Cardiac muscle cell (in vitro differentiated cells and primary cell): Measurements from ENCODE around the gene FRY. TPM values are rescaled to one million over a fixed set of nuclear protein-coding genes. Genes with fewer than 3 reads are reported as not detected.

ENCODE experiments used
- DNase-seq, 2 donors: peaks; one replicate each; pipeline versions ENCODE4 v3.0.0 to v3.0.0-alpha.2; 2010 to 2017; ENCODE audit warnings: low read depth in 1 of 2, low spot score in 1 of 2
- H3K27ac ChIP-seq: fragments of 200-600 bp; sonication (generic); 2 replicates; pipeline ENCODE4 v1.5.1; 2016
- H3K27me3 ChIP-seq: fragments of 200-600 bp; sonication (generic); 2 replicates; pipeline ENCODE4 v1.6.0; 2016; ENCODE audit warnings: control low read depth
- H3K36me3 ChIP-seq: fragments of 200-600 bp; sonication (generic); 2 replicates; pipeline ENCODE4 v1.5.1; 2016; ENCODE audit warnings: control low read depth
- H3K4me1 ChIP-seq: fragments of 200-600 bp; sonication (generic); 2 replicates; pipeline ENCODE4 v1.8.1; 2017; ENCODE audit warnings: low read depth, mild to moderate bottlenecking, mixed run types
- H3K4me3 ChIP-seq: fragments of 200-600 bp; sonication (generic); 2 replicates; pipeline ENCODE4 v1.5.1; 2016; ENCODE audit warnings: mild to moderate bottlenecking
- H3K9me3 ChIP-seq: fragments of 200-600 bp; sonication (generic); 2 replicates; pipeline ENCODE4 v1.5.1; 2017; ENCODE audit warnings: low read depth, mild to moderate bottlenecking, control low read depth
- polyA plus RNA-seq: library from polyadenylated mRNA; unstranded; fragments of >200 nt; fragmentation: Nextera tagmentation; extraction: Ambion mirVana; gene quantifications from 2 replicates; pipeline ENCODE4 v1.2.1, GENCODE V29; 2016
- total RNA-seq: library from RNA; depleted of rRNA; stranded (reverse); fragments of >200 nt; gene quantifications from 2 replicates; pipeline ENCODE4 v1.2.3, GENCODE V29; 2016
- TF ChIP-seq, protein P1 (sequence below): IDR thresholded peaks from 2 replicates; pipeline ENCODE4 v1.5.1; 2012; ENCODE audit warnings: low read depth, mild to moderate bottlenecking, low read length

FRY gene
- total and polyA plus RNA-seq, 2 experiments from 2014 or later = 2.4 to 13.2 TPM

DNA sequence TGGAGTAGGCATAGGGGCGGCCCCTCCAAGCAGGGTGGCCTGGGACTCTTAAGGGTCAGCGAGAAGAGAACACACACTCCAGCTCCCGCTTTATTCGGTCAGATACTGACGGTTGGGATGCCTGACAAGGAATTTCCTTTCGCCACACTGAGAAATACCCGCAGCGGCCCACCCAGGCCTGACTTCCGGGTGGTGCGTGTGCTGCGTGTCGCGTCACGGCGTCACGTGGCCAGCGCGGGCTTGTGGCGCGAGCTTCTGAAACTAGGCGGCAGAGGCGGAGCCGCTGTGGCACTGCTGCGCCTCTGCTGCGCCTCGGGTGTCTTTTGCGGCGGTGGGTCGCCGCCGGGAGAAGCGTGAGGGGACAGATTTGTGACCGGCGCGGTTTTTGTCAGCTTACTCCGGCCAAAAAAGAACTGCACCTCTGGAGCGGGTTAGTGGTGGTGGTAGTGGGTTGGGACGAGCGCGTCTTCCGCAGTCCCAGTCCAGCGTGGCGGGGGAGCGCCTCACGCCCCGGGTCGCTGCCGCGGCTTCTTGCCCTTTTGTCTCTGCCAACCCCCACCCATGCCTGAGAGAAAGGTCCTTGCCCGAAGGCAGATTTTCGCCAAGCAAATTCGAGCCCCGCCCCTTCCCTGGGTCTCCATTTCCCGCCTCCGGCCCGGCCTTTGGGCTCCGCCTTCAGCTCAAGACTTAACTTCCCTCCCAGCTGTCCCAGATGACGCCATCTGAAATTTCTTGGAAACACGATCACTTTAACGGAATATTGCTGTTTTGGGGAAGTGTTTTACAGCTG is 283.9 kb downstream of the FRY start, which contains the start of the genes BRCA2 and ZAR1L:
BRCA2 (plus strand) TSS at position 271 of the 790 bp plus-strand sequence. CDS start 953 bp downstream, outside the sequence.
ZAR1L (minus strand) TSS at position 126 of the 790 bp plus-strand sequence. CDS start 3,438 bp downstream, outside the sequence.
- DNase-seq = peak; percentile 91 to 95
- Histone ChIP-seq H3K27me3 (no peaks in the 10 kb centered on the region), H3K4me3 (peak within 1 kb of the TSS; percentile 58), H3K4me1 (no peaks in the 10 kb centered on the region), H3K36me3 (no peaks in the 10 kb centered on the region), H3K27ac (peak within 1 kb of the TSS; percentile 85), H3K9me3 (no peaks in the 10 kb centered on the region)
- TF ChIP-seq, protein P1, sequence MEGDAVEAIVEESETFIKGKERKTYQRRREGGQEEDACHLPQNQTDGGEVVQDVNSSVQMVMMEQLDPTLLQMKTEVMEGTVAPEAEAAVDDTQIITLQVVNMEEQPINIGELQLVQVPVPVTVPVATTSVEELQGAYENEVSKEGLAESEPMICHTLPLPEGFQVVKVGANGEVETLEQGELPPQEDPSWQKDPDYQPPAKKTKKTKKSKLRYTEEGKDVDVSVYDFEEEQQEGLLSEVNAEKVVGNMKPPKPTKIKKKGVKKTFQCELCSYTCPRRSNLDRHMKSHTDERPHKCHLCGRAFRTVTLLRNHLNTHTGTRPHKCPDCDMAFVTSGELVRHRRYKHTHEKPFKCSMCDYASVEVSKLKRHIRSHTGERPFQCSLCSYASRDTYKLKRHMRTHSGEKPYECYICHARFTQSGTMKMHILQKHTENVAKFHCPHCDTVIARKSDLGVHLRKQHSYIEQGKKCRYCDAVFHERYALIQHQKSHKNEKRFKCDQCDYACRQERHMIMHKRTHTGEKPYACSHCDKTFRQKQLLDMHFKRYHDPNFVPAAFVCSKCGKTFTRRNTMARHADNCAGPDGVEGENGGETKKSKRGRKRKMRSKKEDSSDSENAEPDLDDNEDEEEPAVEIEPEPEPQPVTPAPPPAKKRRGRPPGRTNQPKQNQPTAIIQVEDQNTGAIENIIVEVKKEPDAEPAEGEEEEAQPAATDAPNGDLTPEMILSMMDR = no peak

DNA sequence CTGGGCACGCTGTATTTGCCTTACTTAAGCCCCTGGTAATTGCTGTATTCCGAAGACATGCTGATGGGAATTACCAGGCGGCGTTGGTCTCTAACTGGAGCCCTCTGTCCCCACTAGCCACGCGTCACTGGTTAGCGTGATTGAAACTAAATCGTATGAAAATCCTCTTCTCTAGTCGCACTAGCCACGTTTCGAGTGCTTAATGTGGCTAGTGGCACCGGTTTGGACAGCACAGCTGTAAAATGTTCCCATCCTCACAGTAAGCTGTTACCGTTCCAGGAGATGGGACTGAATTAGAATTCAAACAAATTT is 284.4 kb downstream of the FRY start:
- no peak for DNase-seq
- TF ChIP-seq, protein P1 = no peak
- Histone ChIP-seq H3K27ac (peak overlapping the region; percentile 85), H3K36me3 (no peaks in the 10 kb centered on the region), H3K4me3 (peak overlapping the region; percentile 58), H3K4me1 (no peaks in the 10 kb centered on the region), H3K27me3 (no peaks in the 10 kb centered on the region), H3K9me3 (no peaks in the 10 kb centered on the region)

GRCh38 chr13:32316501-32316900 is 284.9 kb downstream of the FRY start:
- Histone ChIP-seq H3K4me1 (no peaks in the 10 kb centered on the region), H3K27me3 (no peaks in the 10 kb centered on the region), H3K36me3 (no peaks in the 10 kb centered on the region), H3K9me3 (no peaks in the 10 kb centered on the region), H3K4me3 (peak overlapping the region; percentile 58), H3K27ac (no peak overlapping the region)
- DNase-seq = no peak
- TF ChIP-seq, protein P1 = no peak

DNA sequence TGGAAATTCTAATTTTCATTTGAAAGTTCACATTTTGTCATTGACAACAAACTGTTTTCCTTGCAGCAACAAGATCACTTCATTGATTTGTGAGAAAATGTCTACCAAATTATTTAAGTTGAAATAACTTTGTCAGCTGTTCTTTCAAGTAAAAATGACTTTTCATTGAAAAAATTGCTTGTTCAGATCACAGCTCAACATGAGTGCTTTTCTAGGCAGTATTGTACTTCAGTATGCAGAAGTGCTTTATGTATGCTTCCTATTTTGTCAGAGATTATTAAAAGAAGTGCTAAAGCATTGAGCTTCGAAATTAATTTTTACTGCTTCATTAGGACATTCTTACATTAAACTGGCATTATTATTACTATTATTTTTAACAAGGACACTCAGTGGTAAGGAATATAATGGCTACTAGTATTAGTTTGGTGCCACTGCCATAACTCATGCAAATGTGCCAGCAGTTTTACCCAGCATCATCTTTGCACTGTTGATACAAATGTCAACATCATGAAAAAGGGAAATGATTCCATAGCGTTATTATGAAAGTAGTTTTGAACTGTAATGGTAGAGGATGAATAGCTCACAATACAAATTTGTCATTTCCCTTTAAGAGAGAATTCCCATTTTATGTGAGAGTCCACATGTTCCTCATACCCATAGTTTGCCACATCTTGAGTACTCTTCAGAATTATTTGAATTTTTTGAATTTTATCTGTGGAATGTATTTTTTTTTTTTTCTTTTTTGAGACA is 286.3 kb downstream of the FRY start:
- Histone ChIP-seq H3K36me3 (no peaks in the 10 kb centered on the region), H3K27ac (no peak overlapping the region)

GRCh38 chr13:32320528-32320927 is 289.0 kb downstream of the FRY start:
- no peaks in the 10 kb centered on the region for H3K9me3 ChIP-seq
- H3K27me3 ChIP-seq = no peaks in the 10 kb centered on the region
- TF ChIP-seq, protein P1 = no peak

More for the DNA sequence above, 286.3 kb downstream of the FRY start:
- no peak for DNase-seq
- H3K4me3 ChIP-seq = no peak overlapping the region
- H3K27me3 ChIP-seq = no peaks in the 10 kb centered on the region
- H3K4me1 ChIP-seq = no peaks in the 10 kb centered on the region
- TF ChIP-seq, protein P1 = no peak
- H3K9me3 ChIP-seq = no peaks in the 10 kb centered on the region

More at GRCh38 chr13:32320528-32320927, 289.0 kb downstream of the FRY start:
- Histone ChIP-seq H3K27ac (no peak overlapping the region), H3K36me3 (no peaks in the 10 kb centered on the region), H3K4me3 (no peak overlapping the region), H3K4me1 (no peaks in the 10 kb centered on the region)
- DNase-seq = no peak
